Activated T-cell treated with anti-CD3 and anti-CD28 coated beads, Interleukin-2, amount 50 U/mL, for 48 hours (primary cell): ENCODE results near the gene EHF.

Experiments used
- DNase-seq, 2 experiments: peaks; one replicate each; pipeline ENCODE4 v3.0.0-alpha.2; 2020

EHF gene

GRCh38 chr11:34603129-34604001, 17.5 kb upstream of the EHF start:
- DNase-seq = no peak

- no peak for DNase-seq
Observed at GRCh38 chr11:34604145-34604544, 16.7 kb upstream of the EHF start.

GRCh38 chr11:34604911-34605310, 16.0 kb upstream of the EHF start:
- DNase-seq = no peak

GRCh38 chr11:34605481-34606325, 15.2 kb upstream of the EHF start:
- no peak for DNase-seq

GRCh38 chr11:34606326-34607120, 14.4 kb upstream of the EHF start:
- DNase-seq = no peak

GRCh38 chr11:34609187-34609751, 11.6 kb upstream of the EHF start:
- DNase-seq = no peak

GRCh38 chr11:34609850-34610249, 11.0 kb upstream of the EHF start:
- no peak for DNase-seq

GRCh38 chr11:34610324-34611041, 10.4 kb upstream of the EHF start:
- DNase-seq = no peak

GRCh38 chr11:34613015-34613414, 7.9 kb upstream of the EHF start:
- DNase-seq = no peak

GRCh38 chr11:34613552-34614056, 7.3 kb upstream of the EHF start:
- no peak for DNase-seq

- DNase-seq = no peak
Observed at GRCh38 chr11:34614344-34615104, 6.4 kb upstream of the EHF start.

- no peak for DNase-seq
Observed at GRCh38 chr11:34616086-34616485, 4.8 kb upstream of the EHF start.

GRCh38 chr11:34616830-34617504, 3.9 kb upstream of the EHF start:
- no peak for DNase-seq

GRCh38 chr11:34618406-34618805, 2.5 kb upstream of the EHF start:
- no peak for DNase-seq

GRCh38 chr11:34619062-34619516, 1.8 kb upstream of the EHF start:
- DNase-seq = no peak

GRCh38 chr11:34620202-34620601, 691 bp upstream of the EHF start:
- no peak for DNase-seq

- DNase-seq = no peak
Observed at GRCh38 chr11:34621876-34622275, 983 bp downstream of the EHF start.

- DNase-seq = no peak
Observed at GRCh38 chr11:34623463-34623862, 2.6 kb downstream of the EHF start.

GRCh38 chr11:34624069-34624468, 3.2 kb downstream of the EHF start:
- DNase-seq = peak in 1 of 2 experiments; percentile 33

GRCh38 chr11:34625576-34625975, 4.7 kb downstream of the EHF start:
- DNase-seq = no peak
